OCI-LY7 (cell line): ENCODE results near the gene NUP205.
A peak's percentile ranks its signal among the peaks of the same experiment; 100 is the strongest.

ENCODE experiments used
- CTCF ChIP-seq: fragments of 200-600 bp; sonication (generic); conservative IDR thresholded peaks from 2 replicates; pipeline ENCODE4 v1.5.1; 2014; ENCODE audit warnings: mild to moderate bottlenecking, antibody characterized with exemption, low read length, moderate library complexity, mixed read lengths
- EZH2phosphoT487 ChIP-seq: fragments of 200-600 bp; sonication (generic); IDR thresholded peaks from 2 replicates; pipeline ENCODE4 v1.6.1; 2018; ENCODE audit warnings: low read depth, borderline replicate concordance, mild to moderate bottlenecking, mixed run types, antibody characterized with exemption, low read length, moderate library complexity, mixed read lengths

DNA sequence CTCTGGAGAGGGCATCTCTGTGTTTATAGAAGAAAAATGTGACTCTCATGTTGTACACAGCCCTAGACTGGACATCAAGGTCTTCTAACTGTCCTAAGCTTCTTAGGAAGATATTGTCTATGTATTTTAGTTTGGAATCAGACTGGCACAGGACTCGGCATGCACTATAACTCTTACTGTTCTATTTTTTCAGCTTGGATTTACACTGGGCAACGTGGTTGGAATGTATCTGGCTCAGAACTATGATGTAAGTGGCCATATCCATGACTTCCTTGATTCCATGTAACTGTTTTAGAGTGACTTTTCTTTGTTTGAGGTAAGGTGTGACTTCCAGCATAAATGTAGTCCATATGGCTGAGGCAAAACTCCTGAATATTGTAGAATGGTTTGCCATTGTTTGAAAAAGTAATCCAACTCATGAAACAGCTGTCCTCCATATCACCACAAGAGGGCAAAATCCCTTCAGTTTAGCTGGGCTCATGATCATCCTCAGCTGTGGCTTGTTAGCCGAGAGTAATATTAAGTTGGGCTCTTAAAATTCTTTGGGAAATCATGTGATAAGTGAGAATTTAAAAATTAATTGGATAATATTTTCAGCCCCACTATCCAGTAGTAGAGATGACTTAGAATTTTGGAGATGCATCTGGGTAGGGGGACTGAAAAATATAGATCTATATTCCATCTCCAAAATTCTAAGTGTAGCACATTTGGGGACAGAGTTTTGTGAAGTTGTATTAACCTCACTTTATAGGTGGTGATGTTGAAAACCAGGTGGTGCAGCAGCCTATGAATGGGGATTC, 115.0 kb downstream of the NUP205 start:
- TF ChIP-seq CTCF = peak; percentile 91
- TF ChIP-seq EZH2phosphoT487 = no peak
